ENCODE results near the gene CDC42SE2.

- TF ChIP-seq CTCF (conservative IDR thresholded peaks at IDR 0.05) (no peak), EZH2 (IDR thresholded peaks at IDR 0.05; ENCODE audit: low read depth) (no peak)
Measured at GRCh38 chr5:131416729-131417128, 152.9 kb downstream of the CDC42SE2 start.

All from PC-9 (cell line).